GM23248 (cell line): Measurements from ENCODE around the gene IL2RA.

Experiments
- EZH2 ChIP-seq: fragments of 200-600 bp; sonication (generic); IDR thresholded peaks from 2 replicates; pipeline ENCODE4 v1.6.1; 2018; ENCODE audit warnings: antibody characterized with exemption, mild to moderate bottlenecking; ENCODE audit not compliant: insufficient read depth, poor library complexity, severe bottlenecking
- EZH2phosphoT487 ChIP-seq: fragments of 200-600 bp; sonication (generic); IDR thresholded peaks from 2 replicates; pipeline ENCODE4 v1.6.1; 2018; ENCODE audit warnings: antibody characterized with exemption, moderate library complexity, mild to moderate bottlenecking, low read depth; ENCODE audit not compliant: insufficient read depth

GRCh38 chr10:5977471-5978229 lies 84.5 kb downstream of the IL2RA start, which contains the start of gene IL15RA:
- TF ChIP-seq EZH2 (no peak), EZH2phosphoT487 (no peak)
